ENCODE results near the gene EXOSC2.
A peak's percentile ranks its signal among the peaks of the same experiment; 100 is the strongest.

Gene EXOSC2

GRCh38 chr9:130728721-130729120, 35.1 kb downstream of the EXOSC2 start:
- no peaks in the 10 kb centered on the region for H3K9me3 Mint-ChIP-seq
- H3K4me1 Mint-ChIP-seq (ENCODE audit: low read depth) = peaks cover 33% of the 10 kb centered on the region
- H3K27me3 Mint-ChIP-seq = no peaks in the 10 kb centered on the region
- H3K4me3 Mint-ChIP-seq = no peak overlapping the region
- no peak for DNase-seq
- peaks cover 3% of the 10 kb centered on the region for H3K36me3 Mint-ChIP-seq (ENCODE audit: low read depth)
- H3K27ac Mint-ChIP-seq = peak overlapping the region; percentile 48

- peak overlapping the region; percentile 48 for H3K27ac Mint-ChIP-seq
- peaks cover 3% of the 10 kb centered on the region for H3K36me3 Mint-ChIP-seq (ENCODE audit: low read depth)
- DNase-seq = no peak
- H3K27me3 Mint-ChIP-seq = no peaks in the 10 kb centered on the region
- peaks cover 35% of the 10 kb centered on the region for H3K4me1 Mint-ChIP-seq (ENCODE audit: low read depth)
- H3K9me3 Mint-ChIP-seq = no peaks in the 10 kb centered on the region
- H3K4me3 Mint-ChIP-seq = no peak overlapping the region
Observed at GRCh38 chr9:130729145-130729544, 35.6 kb downstream of the EXOSC2 start.

- H3K4me1 Mint-ChIP-seq (ENCODE audit: low read depth) = peaks cover 31% of the 10 kb centered on the region
- H3K27me3 Mint-ChIP-seq = no peaks in the 10 kb centered on the region
- no peak overlapping the region for H3K4me3 Mint-ChIP-seq
- no peak overlapping the region for H3K27ac Mint-ChIP-seq
- no peaks in the 10 kb centered on the region for H3K9me3 Mint-ChIP-seq
- H3K36me3 Mint-ChIP-seq (ENCODE audit: low read depth) = peaks cover 3% of the 10 kb centered on the region
- no peak for DNase-seq
Observed at GRCh38 chr9:130731355-130731754, 37.8 kb downstream of the EXOSC2 start.

- DNase-seq = no peak
- Mint-ChIP-seq H3K27me3 (no peaks in the 10 kb centered on the region), H3K4me3 (no peak overlapping the region), H3K9me3 (no peaks in the 10 kb centered on the region), H3K27ac (no peak overlapping the region), H3K36me3 (ENCODE audit: low read depth) (peaks cover 3% of the 10 kb centered on the region), H3K4me1 (ENCODE audit: low read depth) (peaks cover 29% of the 10 kb centered on the region)
Observed at GRCh38 chr9:130732136-130732535, 38.6 kb downstream of the EXOSC2 start.

GRCh38 chr9:130732793-130733221, 39.2 kb downstream of the EXOSC2 start:
- no peaks in the 10 kb centered on the region for H3K9me3 Mint-ChIP-seq
- no peak for DNase-seq
- H3K4me1 Mint-ChIP-seq (ENCODE audit: low read depth) = peaks cover 29% of the 10 kb centered on the region
- no peak overlapping the region for H3K4me3 Mint-ChIP-seq
- H3K27ac Mint-ChIP-seq = no peak overlapping the region
- H3K36me3 Mint-ChIP-seq (ENCODE audit: low read depth) = peaks cover 3% of the 10 kb centered on the region
- no peaks in the 10 kb centered on the region for H3K27me3 Mint-ChIP-seq

GRCh38 chr9:130735566-130735965, 42.0 kb downstream of the EXOSC2 start:
- Mint-ChIP-seq H3K9me3 (no peaks in the 10 kb centered on the region), H3K36me3 (ENCODE audit: low read depth) (peaks cover 3% of the 10 kb centered on the region), H3K4me1 (ENCODE audit: low read depth) (peaks cover 15% of the 10 kb centered on the region), H3K27ac (no peak overlapping the region), H3K4me3 (no peak overlapping the region), H3K27me3 (no peaks in the 10 kb centered on the region)
- DNase-seq = no peak

- DNase-seq = no peak
- H3K4me3 Mint-ChIP-seq = no peak overlapping the region
- no peak overlapping the region for H3K27ac Mint-ChIP-seq
Observed at GRCh38 chr9:130736834-130737233, 43.3 kb downstream of the EXOSC2 start.

GRCh38 chr9:130738281-130738680, 44.7 kb downstream of the EXOSC2 start:
- no peak overlapping the region for H3K27ac Mint-ChIP-seq
- peaks cover 6% of the 10 kb centered on the region for H3K36me3 Mint-ChIP-seq (ENCODE audit: low read depth)
- H3K27me3 Mint-ChIP-seq = no peaks in the 10 kb centered on the region
- H3K4me1 Mint-ChIP-seq (ENCODE audit: low read depth) = peaks cover 14% of the 10 kb centered on the region
- H3K9me3 Mint-ChIP-seq = no peaks in the 10 kb centered on the region
- no peak overlapping the region for H3K4me3 Mint-ChIP-seq
- no peak for DNase-seq

More at GRCh38 chr9:130736834-130737233, 43.3 kb downstream of the EXOSC2 start:
- Mint-ChIP-seq H3K9me3 (no peaks in the 10 kb centered on the region), H3K4me1 (ENCODE audit: low read depth) (peaks cover 14% of the 10 kb centered on the region), H3K36me3 (ENCODE audit: low read depth) (peaks cover 6% of the 10 kb centered on the region), H3K27me3 (no peaks in the 10 kb centered on the region)

GRCh38 chr9:130739081-130739480, 45.5 kb downstream of the EXOSC2 start:
- H3K9me3 Mint-ChIP-seq = no peaks in the 10 kb centered on the region
- H3K4me1 Mint-ChIP-seq (ENCODE audit: low read depth) = peaks cover 11% of the 10 kb centered on the region
- no peak overlapping the region for H3K4me3 Mint-ChIP-seq
- peaks cover 6% of the 10 kb centered on the region for H3K36me3 Mint-ChIP-seq (ENCODE audit: low read depth)
- DNase-seq = no peak
- H3K27ac Mint-ChIP-seq = no peak overlapping the region
- H3K27me3 Mint-ChIP-seq = no peaks in the 10 kb centered on the region

- Mint-ChIP-seq H3K9me3 (no peaks in the 10 kb centered on the region), H3K4me1 (ENCODE audit: low read depth) (peaks cover 15% of the 10 kb centered on the region), H3K36me3 (ENCODE audit: low read depth) (peaks cover 6% of the 10 kb centered on the region), H3K27me3 (no peaks in the 10 kb centered on the region), H3K4me3 (no peak overlapping the region), H3K27ac (no peak overlapping the region)
- DNase-seq = no peak
Observed at GRCh38 chr9:130740218-130741023, 46.8 kb downstream of the EXOSC2 start.

- H3K4me1 Mint-ChIP-seq (ENCODE audit: low read depth) = peaks cover 15% of the 10 kb centered on the region
- H3K4me3 Mint-ChIP-seq = no peak overlapping the region
- H3K27me3 Mint-ChIP-seq = no peaks in the 10 kb centered on the region
- no peaks in the 10 kb centered on the region for H3K9me3 Mint-ChIP-seq
- no peak overlapping the region for H3K27ac Mint-ChIP-seq
- H3K36me3 Mint-ChIP-seq (ENCODE audit: low read depth) = peaks cover 6% of the 10 kb centered on the region
- DNase-seq = no peak
Observed at GRCh38 chr9:130741024-130741305, 47.4 kb downstream of the EXOSC2 start.

- Mint-ChIP-seq H3K27me3 (no peaks in the 10 kb centered on the region), H3K27ac (peak overlapping the region; percentile 40), H3K4me1 (ENCODE audit: low read depth) (peaks cover 13% of the 10 kb centered on the region), H3K36me3 (ENCODE audit: low read depth) (peaks cover 10% of the 10 kb centered on the region), H3K4me3 (no peak overlapping the region), H3K9me3 (no peaks in the 10 kb centered on the region)
- no peak for DNase-seq
Observed at GRCh38 chr9:130741831-130742449, 48.4 kb downstream of the EXOSC2 start.

- H3K27ac Mint-ChIP-seq = no peak overlapping the region
- no peaks in the 10 kb centered on the region for H3K9me3 Mint-ChIP-seq
- H3K27me3 Mint-ChIP-seq = no peaks in the 10 kb centered on the region
- no peak for DNase-seq
- peaks cover 10% of the 10 kb centered on the region for H3K36me3 Mint-ChIP-seq (ENCODE audit: low read depth)
- no peak overlapping the region for H3K4me3 Mint-ChIP-seq
- H3K4me1 Mint-ChIP-seq (ENCODE audit: low read depth) = peaks cover 13% of the 10 kb centered on the region
Observed at GRCh38 chr9:130743656-130744055, 50.1 kb downstream of the EXOSC2 start.

GRCh38 chr9:130745210-130745800, 51.7 kb downstream of the EXOSC2 start:
- no peaks in the 10 kb centered on the region for H3K9me3 Mint-ChIP-seq
- H3K4me1 Mint-ChIP-seq (ENCODE audit: low read depth) = peaks cover 13% of the 10 kb centered on the region

GRCh38 chr9:130745829-130746228, 52.2 kb downstream of the EXOSC2 start:
- Mint-ChIP-seq H3K27ac (no peak overlapping the region), H3K27me3 (no peaks in the 10 kb centered on the region), H3K9me3 (no peaks in the 10 kb centered on the region), H3K36me3 (ENCODE audit: low read depth) (peaks cover 4% of the 10 kb centered on the region), H3K4me3 (no peak overlapping the region), H3K4me1 (ENCODE audit: low read depth) (peaks cover 13% of the 10 kb centered on the region)
- no peak for DNase-seq

More at GRCh38 chr9:130745210-130745800, 51.7 kb downstream of the EXOSC2 start:
- peaks cover 10% of the 10 kb centered on the region for H3K36me3 Mint-ChIP-seq (ENCODE audit: low read depth)
- no peak overlapping the region for H3K4me3 Mint-ChIP-seq
- H3K27ac Mint-ChIP-seq = no peak overlapping the region
- DNase-seq = no peak
- H3K27me3 Mint-ChIP-seq = no peaks in the 10 kb centered on the region
